Activated T-cell treated with anti-CD3 and anti-CD28 coated beads for 48 hours (primary cell): ENCODE data around the gene DGAT2.
"Not testable (repeated sequence)": the region's sequence is repeated elsewhere in the genome, so short reads cannot be mapped to it uniquely, and the experiment has no call there.

Experiments
- DNase-seq: peaks from one replicate; pipeline ENCODE4 v3.0.0-alpha.2; 2020; ENCODE audit warnings: low read depth

Gene DGAT2

GRCh38 chr11:75768112-75768908, at the start of gene DGAT2:
TSS of gene DGAT2 (plus strand) at chr11:75768778. CDS start at chr11:75768992, 214 bp downstream.
- DNase-seq, result peak; percentile 71

GRCh38 chr11:75719340-75720239, 49.0 kb upstream of the DGAT2 start:
- no peak for DNase-seq

- DNase-seq, result no peak
These were observed 47.9 kb upstream of the DGAT2 start for GRCh38 chr11:75720639-75721038.

GRCh38 chr11:75721852-75722668, 46.5 kb upstream of the DGAT2 start:
- no peak for DNase-seq

- no peak for DNase-seq
These were observed 45.9 kb upstream of the DGAT2 start for GRCh38 chr11:75722669-75723042.

GRCh38 chr11:75725547-75726320, 42.8 kb upstream of the DGAT2 start:
- no peak for DNase-seq

- DNase-seq, result no peak
These were observed 39.6 kb upstream of the DGAT2 start for GRCh38 chr11:75728992-75729391.

GRCh38 chr11:75731095-75731494, 37.5 kb upstream of the DGAT2 start:
- DNase-seq, result no peak

GRCh38 chr11:75733071-75733430, 35.5 kb upstream of the DGAT2 start:
- no peak for DNase-seq

GRCh38 chr11:75733431-75734107, 35.0 kb upstream of the DGAT2 start:
- no peak for DNase-seq

GRCh38 chr11:75734491-75735180, 33.9 kb upstream of the DGAT2 start:
- no peak for DNase-seq

- DNase-seq, result no peak
These were observed 33.3 kb upstream of the DGAT2 start for GRCh38 chr11:75735181-75735845.

- DNase-seq, result no peak
These were observed 31.3 kb upstream of the DGAT2 start for GRCh38 chr11:75737314-75737713.

- DNase-seq, result no peak
These were observed 27.9 kb upstream of the DGAT2 start for GRCh38 chr11:75740681-75741080.

GRCh38 chr11:75743159-75743558, 25.4 kb upstream of the DGAT2 start:
- not testable (repeated sequence) for DNase-seq

GRCh38 chr11:75743711-75744563, 24.6 kb upstream of the DGAT2 start:
- DNase-seq, result no peak

GRCh38 chr11:75745807-75746206, 22.8 kb upstream of the DGAT2 start:
- no peak for DNase-seq

- DNase-seq, result not testable (repeated sequence)
These were observed 19.8 kb upstream of the DGAT2 start for GRCh38 chr11:75748729-75749273.
